GM18520 (cell line): ENCODE results near the gene TMIE.
"Not testable (repeated sequence)": the region's sequence is repeated elsewhere in the genome, so short reads cannot be mapped to it uniquely, and the experiment has no call there.

Experiments used
- ATAC-seq: cut with Tn5 transposase; IDR thresholded peaks from one replicate; pipeline ENCODE4 v1.9.1; 2021; ENCODE audit not compliant: unreplicated experiment

The TMIE gene

GRCh38 chr3:46682974-46683373 is 18.2 kb upstream of the TMIE start:
- ATAC-seq: no peak

- ATAC-seq: no peak
Measured at GRCh38 chr3:46684891-46685290, 16.3 kb upstream of the TMIE start.

- no peak for ATAC-seq
Measured at GRCh38 chr3:46685446-46685845, 15.7 kb upstream of the TMIE start.

GRCh38 chr3:46690798-46691197 is 10.4 kb upstream of the TMIE start:
- ATAC-seq: no peak

- no peak for ATAC-seq
Measured at GRCh38 chr3:46692566-46692990, 8.6 kb upstream of the TMIE start.

- no peak for ATAC-seq
Measured at GRCh38 chr3:46693038-46693891, 7.9 kb upstream of the TMIE start, which contains the start of gene ALS2CL. Gene ALS2CL (minus strand): TSS chr3:46693679. CDS start chr3:46689440, 4,239 bp downstream.

GRCh38 chr3:46693892-46694226 is 7.3 kb upstream of the TMIE start:
- no peak for ATAC-seq

GRCh38 chr3:46694520-46694919 is 6.7 kb upstream of the TMIE start:
- ATAC-seq: no peak

- ATAC-seq: no peak
Measured at GRCh38 chr3:46695177-46695961, 5.8 kb upstream of the TMIE start.

- no peak for ATAC-seq
Measured at GRCh38 chr3:46695962-46696894, 5.0 kb upstream of the TMIE start.

- ATAC-seq: no peak
Measured at GRCh38 chr3:46699676-46700523, 1.3 kb upstream of the TMIE start.

- ATAC-seq: no peak
Measured at GRCh38 chr3:46700772-46701171, 420 bp upstream of the TMIE start.

- ATAC-seq: no peak
Measured at GRCh38 chr3:46702246-46703012, 1.2 kb downstream of the TMIE start.

GRCh38 chr3:46703013-46703520 is 1.9 kb downstream of the TMIE start:
- no peak for ATAC-seq

GRCh38 chr3:46704346-46704745 is 3.2 kb downstream of the TMIE start:
- not testable (repeated sequence) for ATAC-seq

GRCh38 chr3:46705022-46705530 is 3.9 kb downstream of the TMIE start:
- ATAC-seq: no peak

- no peak for ATAC-seq
Measured at GRCh38 chr3:46705751-46706552, 4.8 kb downstream of the TMIE start.
